SH-SY5Y (cell line): ENCODE data around the gene TAF8.

Experiments
- GATA2 ChIP-seq: IDR thresholded peaks from 2 replicates; pipeline ENCODE4 v1.6.1; 2011; ENCODE audit warnings: mild to moderate bottlenecking, low read depth, low read length
- GATA3 ChIP-seq: IDR thresholded peaks from 2 replicates; pipeline ENCODE4 v1.6.1; 2011; ENCODE audit warnings: low read depth, mild to moderate bottlenecking, low read length, moderate library complexity

- TF ChIP-seq GATA3 (no peak), GATA2 (no peak)
Measured at GRCh38 chr6:42110683-42111082, 60.4 kb downstream of the TAF8 start.
